HG02678 (cell line): ENCODE results near the gene SPOP.
"Not testable (repeated sequence)": the region's sequence is repeated elsewhere in the genome, so short reads cannot be mapped to it uniquely, and the experiment has no call there.

Source experiments
- ATAC-seq: cut with Tn5 transposase; IDR thresholded peaks from one replicate; pipeline ENCODE4 v1.9.1; 2021; ENCODE audit warnings: mild to moderate bottlenecking, moderate library complexity; ENCODE audit not compliant: unreplicated experiment

The SPOP gene

DNA sequence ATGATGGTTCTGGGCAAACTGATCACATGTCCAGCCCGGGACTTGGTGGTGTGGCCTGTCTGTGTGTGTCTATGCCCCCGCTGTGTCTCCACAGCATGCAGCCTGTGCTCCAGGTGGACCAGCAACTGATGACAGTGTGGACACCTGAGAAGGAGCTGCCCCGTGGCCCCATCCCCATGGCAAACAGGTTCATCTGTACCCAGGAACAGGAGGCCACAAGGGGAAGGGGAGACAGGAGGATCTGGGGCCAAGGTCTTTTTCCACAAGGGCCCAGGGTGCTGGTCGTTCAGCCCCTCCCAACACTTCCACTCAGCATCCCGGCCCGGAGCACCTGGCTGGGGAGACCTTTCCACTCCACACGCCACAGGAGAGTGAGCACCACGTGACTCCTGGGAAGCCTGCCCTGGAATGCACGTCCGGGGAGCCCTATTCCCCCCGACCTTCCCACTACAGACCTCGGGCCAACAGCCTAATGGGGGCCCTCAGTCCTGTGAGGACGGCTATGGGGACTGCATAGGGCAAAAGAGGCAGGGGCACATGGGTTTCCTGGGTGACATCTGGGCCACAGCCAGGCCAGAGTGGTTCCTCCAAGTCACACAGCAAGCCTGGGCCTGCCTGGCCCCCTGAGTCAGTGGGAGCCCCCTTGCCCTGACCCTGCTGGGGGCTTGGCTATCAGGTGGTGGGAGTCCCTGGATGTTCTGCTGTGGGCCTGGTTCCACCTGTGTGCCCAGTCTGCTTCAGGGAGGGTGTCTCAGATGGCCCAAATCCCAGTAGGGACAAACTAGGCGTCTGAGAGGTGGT is 123.0 kb downstream of the SPOP start:
- ATAC-seq, result no peak

DNA sequence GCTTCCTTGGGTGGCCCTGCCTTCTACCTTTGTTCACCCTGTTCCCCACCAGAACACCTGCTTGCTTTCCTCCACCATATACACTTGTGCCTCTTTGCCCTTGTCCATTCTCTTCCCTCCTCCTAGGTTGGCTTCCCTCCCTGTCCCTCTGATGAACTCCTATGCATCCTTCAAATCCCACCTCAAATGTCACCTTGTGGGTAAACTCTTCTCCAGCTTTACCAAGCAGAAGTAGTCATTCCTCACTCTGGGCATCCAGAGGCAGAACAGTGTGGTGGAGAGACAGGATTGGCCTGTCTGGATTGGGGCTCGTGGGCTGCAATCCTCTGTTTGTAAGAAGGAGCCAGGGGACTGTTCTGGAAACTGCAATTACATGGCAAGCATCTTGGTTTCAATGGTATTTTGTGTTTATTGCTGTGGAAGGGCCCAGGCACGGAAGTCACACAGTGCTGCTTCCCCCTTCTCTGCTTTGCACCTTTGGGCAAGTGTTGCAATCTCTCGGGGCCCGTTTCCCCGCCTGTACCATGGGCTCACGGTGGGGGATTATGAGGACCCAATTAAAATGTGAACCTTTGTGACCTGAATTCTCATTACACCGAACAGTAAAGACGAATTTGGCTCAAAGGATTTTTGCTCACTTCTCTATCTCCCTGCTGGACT is 124.1 kb downstream of the SPOP start:
- no peak for ATAC-seq

GRCh38 chr17:49552070-49552751 is 125.7 kb downstream of the SPOP start:
- ATAC-seq, result no peak

DNA sequence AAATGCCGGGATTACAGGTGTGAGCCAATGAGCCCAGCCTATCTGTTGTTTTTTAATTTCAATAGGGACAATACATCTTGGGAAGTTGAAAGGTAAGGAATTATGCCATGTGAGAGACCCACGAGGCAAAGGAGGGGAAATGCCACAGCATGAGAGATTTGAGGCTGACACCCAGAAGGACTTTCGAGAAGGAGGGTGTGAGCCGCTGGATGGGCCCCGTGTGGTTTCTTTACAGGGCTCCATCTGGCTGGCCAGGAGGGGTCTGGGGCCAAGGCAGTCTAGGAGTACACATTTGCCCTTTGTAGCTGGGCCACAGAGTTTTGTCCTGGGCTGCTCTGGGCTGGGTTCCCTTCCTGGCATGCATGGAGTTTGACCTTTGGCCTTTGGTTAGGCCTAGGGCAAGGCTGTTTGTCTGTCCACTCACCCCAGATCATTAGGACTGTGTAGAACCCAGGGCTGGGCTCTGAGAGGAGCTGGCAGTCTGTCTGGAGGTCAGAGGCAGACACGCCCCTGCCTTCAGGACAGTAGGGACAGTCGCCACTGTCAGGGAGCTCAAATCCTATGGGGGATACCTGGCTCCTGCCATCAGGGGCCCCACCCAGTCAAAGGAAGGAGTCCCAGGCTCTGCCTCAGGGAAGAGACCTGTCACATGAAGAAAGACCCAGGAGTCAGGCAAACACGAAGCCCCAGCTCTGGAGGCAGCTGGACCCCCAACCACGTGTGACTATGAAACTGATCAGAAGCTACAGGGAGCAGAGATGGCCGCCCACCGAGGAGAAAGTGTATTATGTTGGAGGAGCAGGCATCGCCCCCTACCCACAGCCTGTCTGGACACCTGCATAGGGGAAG is 126.5 kb downstream of the SPOP start:
- ATAC-seq, result no peak

- ATAC-seq, result not testable (repeated sequence)
Measured at GRCh38 chr17:49550764-49551163, 127.1 kb downstream of the SPOP start.

DNA sequence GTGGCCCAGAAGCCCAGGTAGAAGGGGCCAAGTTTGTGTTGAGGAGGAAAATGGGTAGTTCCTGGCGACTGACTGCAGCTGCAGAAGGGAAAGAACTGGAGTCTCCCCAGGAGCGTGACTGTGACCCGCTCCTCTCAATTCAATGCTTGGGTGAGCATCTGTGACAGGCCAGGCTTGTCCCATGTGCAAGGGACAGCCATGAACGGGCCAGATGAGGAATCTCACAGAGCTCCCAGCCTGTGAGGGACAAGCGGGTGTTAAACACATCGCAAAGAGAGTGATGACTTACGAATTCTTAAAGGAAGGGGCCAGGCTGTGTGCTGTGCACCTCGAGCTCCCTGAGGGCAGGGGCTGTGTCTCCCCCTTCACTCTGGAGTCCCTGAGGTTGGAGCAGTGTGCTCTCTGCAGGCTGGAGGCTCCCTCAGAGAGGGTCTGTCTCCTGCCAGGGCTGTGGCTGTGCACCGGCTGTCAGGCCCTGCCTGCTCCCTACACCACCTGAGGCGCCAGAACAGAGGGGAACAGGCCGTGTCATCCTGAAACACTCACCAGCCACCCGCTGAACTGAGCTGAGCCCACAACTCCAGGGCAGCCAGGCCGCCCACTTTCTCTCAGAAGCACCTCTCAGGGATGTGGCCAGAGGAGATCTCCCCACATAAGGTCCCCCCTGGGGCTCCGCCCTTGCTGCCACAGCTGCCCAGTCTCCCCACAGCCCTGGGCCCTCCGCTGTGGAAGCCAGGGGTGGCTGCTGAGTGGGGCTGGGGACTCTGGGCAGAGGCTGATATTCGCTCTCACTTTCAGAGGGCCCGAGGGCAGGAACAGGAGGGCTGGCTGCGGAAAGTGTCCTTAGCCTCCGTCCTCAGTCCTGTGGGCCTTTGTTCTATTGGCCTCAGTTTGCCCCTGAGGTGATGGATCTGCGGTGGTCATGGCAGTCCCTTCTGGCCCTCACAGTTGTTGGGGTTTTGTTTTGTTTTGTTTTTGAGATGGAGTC is 127.9 kb downstream of the SPOP start:
- no peak for ATAC-seq

DNA sequence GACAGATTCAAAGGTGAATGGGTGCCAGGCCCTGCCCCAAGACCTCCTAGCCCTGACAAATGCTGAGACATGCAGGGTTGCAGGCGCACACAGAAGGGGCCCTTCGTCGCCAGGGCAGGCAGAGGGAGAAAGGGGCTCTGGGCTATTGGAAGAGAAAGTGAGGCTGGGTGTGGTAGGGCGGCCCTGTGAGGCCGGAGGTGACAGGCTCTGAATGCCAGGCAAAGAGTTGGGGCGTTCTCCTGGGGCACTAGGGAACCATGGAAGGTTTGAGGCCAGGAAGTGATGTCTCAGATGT is 128.6 kb downstream of the SPOP start:
- no peak for ATAC-seq
